Measurements from ENCODE around the gene CLCN1.
"Not testable (repeated sequence)": the region's sequence is repeated elsewhere in the genome, so short reads cannot be mapped to it uniquely, and the experiment has no call there.

CLCN1 gene

GRCh38 chr7:143315776-143316175 is at the start of gene CLCN1:
TSS of gene CLCN1 (plus strand) at chr7:143316111. CDS start at chr7:143316213, 102 bp downstream.
- DNase-seq: no peak

- no peak for DNase-seq
Measured at GRCh38 chr7:143269251-143269650, 46.7 kb upstream of the CLCN1 start.

GRCh38 chr7:143271240-143271639 is 44.7 kb upstream of the CLCN1 start:
- DNase-seq: no peak

GRCh38 chr7:143272871-143273270 is 43.0 kb upstream of the CLCN1 start:
- DNase-seq: no peak

- DNase-seq: peak; percentile 72
Measured at GRCh38 chr7:143279186-143280098, 36.5 kb upstream of the CLCN1 start.

- DNase-seq: no peak
Measured at GRCh38 chr7:143280160-143280559, 35.8 kb upstream of the CLCN1 start.

GRCh38 chr7:143280566-143280965 is 35.3 kb upstream of the CLCN1 start:
- DNase-seq: no peak

GRCh38 chr7:143281529-143281928 is 34.4 kb upstream of the CLCN1 start:
- DNase-seq: no peak

- DNase-seq: no peak
Measured at GRCh38 chr7:143282124-143282523, 33.8 kb upstream of the CLCN1 start.

- DNase-seq: peak; percentile 8
Measured at GRCh38 chr7:143283381-143283780, 32.5 kb upstream of the CLCN1 start.

- peak; percentile 33 for DNase-seq
Measured at GRCh38 chr7:143284591-143285469, 31.1 kb upstream of the CLCN1 start, which contains the start of gene TMEM139. TSS of gene TMEM139 (plus strand) at chr7:143284958. CDS start at chr7:143285958, 1,000 bp downstream.

- no peak for DNase-seq
Measured at GRCh38 chr7:143285470-143285778, 30.5 kb upstream of the CLCN1 start.

GRCh38 chr7:143285806-143286521 is 29.9 kb upstream of the CLCN1 start:
- no peak for DNase-seq

GRCh38 chr7:143286522-143286890 is 29.4 kb upstream of the CLCN1 start:
- DNase-seq: no peak

GRCh38 chr7:143287339-143287934 is 28.5 kb upstream of the CLCN1 start:
- DNase-seq: no peak

- peak; percentile 99 for DNase-seq
Measured at GRCh38 chr7:143287935-143288826, 27.7 kb upstream of the CLCN1 start, which contains the start of gene CASP2. TSS of gene CASP2 (plus strand) at chr7:143288351. CDS start at chr7:143288456, 105 bp downstream.

GRCh38 chr7:143288836-143289235 is 27.1 kb upstream of the CLCN1 start:
- DNase-seq: no peak

GRCh38 chr7:143289421-143289820 is 26.5 kb upstream of the CLCN1 start:
- DNase-seq: no peak

GRCh38 chr7:143289888-143290287 is 26.0 kb upstream of the CLCN1 start:
- DNase-seq: not testable (repeated sequence)

GRCh38 chr7:143290293-143290692 is 25.6 kb upstream of the CLCN1 start:
- DNase-seq: no peak

- DNase-seq: no peak
Measured at GRCh38 chr7:143292876-143293275, 23.0 kb upstream of the CLCN1 start.
